HUES48 (cell line): ENCODE results near the gene RNGTT.
"Not testable (repeated sequence)": the region's sequence is repeated elsewhere in the genome, so short reads cannot be mapped to it uniquely, and the experiment has no call there.

Source experiments
- H3K27ac ChIP-seq: one replicate; pipeline ENCODE4 v1.7.0; 2013; ENCODE audit warnings: low read depth, low read length, inconsistent platforms
- H3K27me3 ChIP-seq: 2 replicates; pipeline ENCODE4 v1.6.1; 2013; ENCODE audit warnings: mild to moderate bottlenecking, low read length; ENCODE audit not compliant: control insufficient read depth, insufficient read depth
- H3K36me3 ChIP-seq: 2 replicates; pipeline ENCODE4 v1.6.1; 2013; ENCODE audit warnings: low read length; ENCODE audit not compliant: control insufficient read depth, insufficient read depth
- H3K4me1 ChIP-seq: 2 replicates; pipeline ENCODE4 v1.6.1; 2013; ENCODE audit warnings: mild to moderate bottlenecking, low read length; ENCODE audit not compliant: control insufficient read depth, insufficient read depth
- H3K4me3 ChIP-seq: 2 replicates; pipeline ENCODE4 v1.5.1; 2013; ENCODE audit warnings: mild to moderate bottlenecking, low read depth, low read length
- H3K9ac ChIP-seq: 2 replicates; pipeline ENCODE4 v1.6.1; 2013; ENCODE audit warnings: mild to moderate bottlenecking, low read depth, low read length, moderate library complexity
- H3K9me3 ChIP-seq: 2 replicates; pipeline ENCODE4 v1.6.1; 2013; ENCODE audit warnings: low read length; ENCODE audit not compliant: control insufficient read depth, insufficient read depth

Gene RNGTT

GRCh38 chr6:88910922-88911778 is 52.3 kb downstream of the RNGTT start:
- H3K9ac ChIP-seq, result no peak overlapping the region
- no peaks in the 10 kb centered on the region for H3K27me3 ChIP-seq

GRCh38 chr6:88908598-88909548 is 54.5 kb downstream of the RNGTT start:
- Histone ChIP-seq H3K4me3 (no peak overlapping the region), H3K9me3 (no peaks in the 10 kb centered on the region), H3K9ac (no peak overlapping the region), H3K4me1 (peaks cover 14% of the 10 kb centered on the region), H3K27me3 (no peaks in the 10 kb centered on the region), H3K27ac (no peak overlapping the region), H3K36me3 (peaks cover 13% of the 10 kb centered on the region)

More at GRCh38 chr6:88910922-88911778, 52.3 kb downstream of the RNGTT start:
- no peak overlapping the region for H3K4me3 ChIP-seq
- H3K27ac ChIP-seq, result no peak overlapping the region
- H3K9me3 ChIP-seq, result no peaks in the 10 kb centered on the region
- H3K4me1 ChIP-seq, result peaks cover 22% of the 10 kb centered on the region
- H3K36me3 ChIP-seq, result no peaks in the 10 kb centered on the region

- not testable (repeated sequence) for H3K27ac ChIP-seq, H3K9me3 ChIP-seq, H3K4me1 ChIP-seq, H3K9ac ChIP-seq, H3K27me3 ChIP-seq, H3K4me3 ChIP-seq
- peaks cover 22% of the 10 kb centered on the region for H3K36me3 ChIP-seq
Measured at GRCh38 chr6:88907148-88907547, 56.3 kb downstream of the RNGTT start.

GRCh38 chr6:88899569-88900316 is 63.7 kb downstream of the RNGTT start:
- Histone ChIP-seq H3K4me1 (peaks cover 9% of the 10 kb centered on the region), H3K27me3 (no peaks in the 10 kb centered on the region), H3K36me3 (peaks cover 12% of the 10 kb centered on the region), H3K9me3 (no peaks in the 10 kb centered on the region), H3K27ac (no peak overlapping the region), H3K4me3 (no peak overlapping the region), H3K9ac (no peak overlapping the region)

GRCh38 chr6:88895911-88896310 is 67.5 kb downstream of the RNGTT start:
- Histone ChIP-seq H3K36me3 (no peaks in the 10 kb centered on the region), H3K4me3 (no peak overlapping the region), H3K27ac (no peak overlapping the region), H3K9me3 (no peaks in the 10 kb centered on the region), H3K9ac (no peak overlapping the region), H3K4me1 (peaks cover 12% of the 10 kb centered on the region), H3K27me3 (no peaks in the 10 kb centered on the region)

- peaks cover 9% of the 10 kb centered on the region for H3K4me1 ChIP-seq
- no peak overlapping the region for H3K9ac ChIP-seq
- no peak overlapping the region for H3K4me3 ChIP-seq
- H3K9me3 ChIP-seq, result no peaks in the 10 kb centered on the region
- H3K36me3 ChIP-seq, result peaks cover 23% of the 10 kb centered on the region
- H3K27me3 ChIP-seq, result no peaks in the 10 kb centered on the region
- H3K27ac ChIP-seq, result no peak overlapping the region
Measured at GRCh38 chr6:88890860-88891845, 72.3 kb downstream of the RNGTT start.

- H3K9me3 ChIP-seq, result no peaks in the 10 kb centered on the region
- H3K4me3 ChIP-seq, result no peak overlapping the region
- no peaks in the 10 kb centered on the region for H3K27me3 ChIP-seq
- H3K36me3 ChIP-seq, result peaks cover 23% of the 10 kb centered on the region
- H3K27ac ChIP-seq, result no peak overlapping the region
- H3K4me1 ChIP-seq, result peaks cover 4% of the 10 kb centered on the region; the same call in 1 of the 2 replicates
- no peak overlapping the region for H3K9ac ChIP-seq
Measured at GRCh38 chr6:88890394-88890793, 73.0 kb downstream of the RNGTT start.

- Histone ChIP-seq H3K4me1 (peaks cover 12% of the 10 kb centered on the region), H3K9ac (no peak overlapping the region), H3K4me3 (no peak overlapping the region), H3K36me3 (peaks cover 20% of the 10 kb centered on the region), H3K27me3 (no peaks in the 10 kb centered on the region), H3K27ac (no peak overlapping the region), H3K9me3 (0 out of 2 replicates have a peak, but pooled peaks cover 3% of the 10 kb centered on the region)
Measured at GRCh38 chr6:88884361-88884760, 79.1 kb downstream of the RNGTT start.

- Histone ChIP-seq H3K27me3 (no peaks in the 10 kb centered on the region), H3K36me3 (peaks cover 16% of the 10 kb centered on the region), H3K4me1 (peaks cover 12% of the 10 kb centered on the region), H3K4me3 (no peak overlapping the region), H3K9ac (no peak overlapping the region; the same call in 1 of the 2 replicates), H3K9me3 (0 out of 2 replicates have a peak, but pooled peaks cover 3% of the 10 kb centered on the region), H3K27ac (no peak overlapping the region)
Measured at GRCh38 chr6:88882536-88882935, 80.9 kb downstream of the RNGTT start.
